Stimulated activated CD4-positive, alpha-beta T cell treated with anti-CD3 and anti-CD28 coated beads, Interleukin-4, amount 100 ng/mL, for 4 hours (primary cell): ENCODE measurements around the gene TBC1D17.

Experiments
- DNase-seq, 2 experiments: peaks; one replicate each; pipeline ENCODE4 v3.0.0-alpha.2; 2020

The TBC1D17 gene

DNA sequence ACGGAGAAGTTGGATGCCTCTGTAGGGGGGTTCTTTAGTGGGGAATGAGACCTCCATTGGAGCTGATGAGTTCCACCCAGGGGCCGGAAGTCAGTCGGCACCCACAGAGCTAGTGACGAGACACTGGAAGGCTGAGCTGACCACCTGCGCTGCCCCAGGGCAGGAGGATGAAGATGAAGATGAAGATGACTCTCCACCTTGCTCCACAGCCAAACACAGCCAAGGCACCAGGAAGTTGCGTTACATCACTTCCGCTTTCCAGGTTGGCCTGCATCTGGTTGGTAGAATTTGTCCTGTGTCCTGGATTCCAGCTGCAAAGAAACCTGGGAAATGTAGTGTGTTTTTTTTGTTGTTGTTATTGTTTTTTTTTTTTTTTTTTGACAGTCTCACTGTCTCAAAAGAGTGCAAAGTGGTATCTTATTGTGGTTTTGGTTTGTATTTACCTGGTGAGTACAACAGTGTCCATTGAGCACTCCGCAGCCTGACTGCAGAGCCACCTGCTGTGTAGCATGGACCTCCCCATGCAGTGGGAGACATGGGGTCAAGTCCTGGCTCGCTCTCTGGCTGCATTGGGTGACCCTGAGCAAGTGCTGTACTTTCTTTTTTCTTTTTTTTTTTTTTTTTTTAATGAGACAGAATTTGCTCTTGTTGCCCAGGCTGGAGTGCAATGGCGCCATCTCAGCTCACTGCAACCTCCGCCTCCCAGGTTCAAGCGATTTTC lies 1.9 kb downstream of the TBC1D17 start:
- DNase-seq, result no peak

DNA sequence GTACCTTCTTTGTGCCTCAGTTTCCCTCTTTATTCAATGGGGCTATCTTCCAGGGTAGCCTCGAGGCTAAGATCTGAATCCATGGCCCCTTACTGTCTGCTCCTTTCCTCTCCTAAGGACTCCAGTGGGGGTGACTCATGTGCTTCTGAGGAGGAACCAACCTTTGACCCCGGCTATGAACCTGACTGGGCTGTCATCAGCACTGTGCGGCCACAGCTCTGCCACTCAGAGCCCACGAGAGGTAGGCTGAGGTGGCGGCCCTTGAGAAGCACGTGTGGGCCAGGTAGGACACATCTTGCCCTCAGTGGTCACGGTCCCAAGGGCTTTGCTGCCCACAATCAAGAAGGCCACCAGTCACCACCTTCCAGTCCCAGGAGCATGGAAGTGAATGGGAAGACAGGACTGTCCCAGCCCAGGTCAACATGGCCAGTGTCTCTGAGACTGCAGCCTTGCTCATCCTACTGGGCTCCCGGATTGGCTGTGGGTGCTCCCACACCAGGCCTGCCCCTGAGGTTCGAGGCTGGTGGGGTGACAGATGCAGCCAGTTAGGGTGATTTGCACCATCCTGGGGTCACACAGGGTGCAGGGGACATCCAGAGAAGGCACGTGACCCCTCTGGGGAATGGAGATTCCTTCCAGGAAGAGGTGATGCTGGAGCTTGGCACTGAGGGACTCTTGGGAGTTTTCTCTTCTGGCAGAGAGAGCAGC lies 2.8 kb downstream of the TBC1D17 start:
- no peak for DNase-seq

DNA sequence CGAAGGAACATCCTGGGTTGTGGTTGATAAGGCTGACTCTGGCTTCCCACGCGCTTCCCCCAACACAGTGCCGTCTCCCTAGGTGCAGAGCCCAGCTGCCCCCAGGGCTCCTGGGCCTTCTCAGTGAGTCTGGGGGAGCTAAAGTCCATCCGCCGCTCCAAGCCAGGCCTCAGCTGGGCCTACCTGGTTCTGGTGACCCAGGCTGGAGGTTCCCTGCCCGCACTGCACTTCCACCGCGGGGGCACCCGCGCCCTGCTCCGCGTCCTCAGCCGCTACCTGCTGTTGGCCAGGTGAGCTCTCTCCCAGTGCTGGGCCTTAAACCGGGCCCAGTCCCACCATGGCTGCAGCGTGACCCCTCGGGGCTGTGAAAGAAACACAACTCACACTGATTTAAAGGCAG lies 3.7 kb downstream of the TBC1D17 start:
- DNase-seq, result no peak

DNA sequence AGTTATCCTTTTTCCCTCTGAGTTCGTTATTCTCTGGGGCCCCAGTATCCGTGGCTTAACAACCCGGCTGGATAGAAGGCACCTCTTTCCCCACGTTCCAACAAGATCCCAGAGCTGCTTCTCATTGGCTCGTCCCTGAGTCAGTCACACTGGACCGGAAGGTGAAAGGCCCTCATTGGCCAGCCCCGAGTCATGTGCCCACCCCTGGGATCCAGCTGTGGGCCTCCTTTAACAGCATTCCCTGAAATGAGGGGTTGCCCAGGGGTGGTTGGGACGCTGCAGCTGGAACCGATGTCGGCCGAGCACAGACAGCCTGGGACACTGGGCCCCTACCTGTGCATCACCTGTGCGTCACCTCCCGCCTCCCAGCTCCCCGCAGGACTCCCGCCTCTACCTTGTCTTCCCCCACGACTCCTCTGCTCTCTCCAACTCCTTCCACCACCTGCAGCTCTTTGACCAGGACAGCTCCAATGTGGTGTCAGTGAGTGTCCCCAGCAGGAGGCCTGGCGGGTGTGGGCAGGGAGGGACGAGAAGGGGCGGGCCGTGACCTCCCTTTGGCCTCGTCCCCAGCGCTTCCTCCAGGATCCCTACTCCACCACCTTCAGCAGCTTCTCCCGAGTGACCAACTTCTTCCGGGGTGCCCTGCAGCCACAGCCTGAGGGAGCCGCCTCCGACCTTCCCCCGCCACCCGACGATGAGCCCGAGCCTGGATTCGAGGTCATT lies 4.3 kb downstream of the TBC1D17 start:
- DNase-seq, result no peak

DNA sequence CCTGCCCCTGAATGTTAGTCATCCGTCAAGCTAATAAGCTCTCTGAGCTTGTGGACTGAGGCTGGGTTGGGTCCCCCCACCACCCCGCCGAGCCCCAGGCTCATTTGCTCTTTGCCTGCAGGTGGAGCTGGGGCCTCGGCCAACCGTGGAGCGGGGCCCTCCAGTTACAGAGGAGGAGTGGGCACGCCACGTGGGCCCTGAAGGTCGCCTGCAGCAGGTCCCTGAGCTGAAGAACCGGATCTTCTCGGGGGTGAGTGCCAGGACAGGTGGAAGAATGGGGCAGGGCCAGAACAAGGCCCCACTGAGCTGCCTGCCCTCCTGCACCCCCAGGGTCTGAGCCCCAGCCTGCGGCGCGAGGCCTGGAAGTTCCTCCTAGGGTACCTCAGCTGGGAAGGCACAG lies 5.1 kb downstream of the TBC1D17 start:
- no peak for DNase-seq

DNA sequence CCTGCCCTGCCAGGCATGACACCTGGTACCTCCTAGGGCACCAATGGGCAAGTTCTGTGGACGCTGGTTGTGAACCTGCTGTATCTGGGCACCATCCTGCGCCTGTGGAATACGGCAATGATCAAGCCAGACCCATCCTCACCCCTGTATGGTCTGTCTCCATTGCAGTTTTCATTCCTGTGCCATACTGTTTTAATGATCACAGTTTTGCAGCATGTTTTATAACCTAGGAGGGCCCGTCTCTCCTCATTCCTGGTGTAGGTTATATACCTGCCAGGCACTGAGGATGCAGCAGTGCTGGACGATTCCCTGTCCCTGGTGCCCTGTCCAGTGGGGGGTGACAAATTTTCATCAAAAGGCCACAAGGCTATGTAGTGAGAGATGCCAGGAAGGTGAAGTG lies 5.6 kb downstream of the TBC1D17 start:
- DNase-seq, result no peak

DNA sequence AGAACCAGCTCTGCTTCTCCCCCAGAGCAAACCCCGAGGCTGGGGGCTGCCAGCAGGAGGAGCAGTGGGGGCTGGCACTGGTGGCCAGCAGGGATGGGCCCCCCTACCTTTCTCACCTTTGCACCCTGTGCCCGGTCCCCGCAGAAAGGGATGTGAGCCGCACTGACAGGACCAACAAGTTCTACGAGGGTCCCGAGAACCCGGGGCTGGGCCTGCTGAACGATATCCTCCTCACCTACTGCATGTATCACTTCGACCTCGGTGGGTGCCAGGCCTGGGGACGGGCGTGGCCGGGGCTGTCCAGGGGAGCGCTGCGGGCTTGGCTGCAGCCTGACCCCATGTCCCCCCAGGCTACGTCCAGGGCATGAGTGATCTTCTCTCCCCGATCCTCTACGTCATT lies 6.6 kb downstream of the TBC1D17 start:
- DNase-seq, result no peak

DNA sequence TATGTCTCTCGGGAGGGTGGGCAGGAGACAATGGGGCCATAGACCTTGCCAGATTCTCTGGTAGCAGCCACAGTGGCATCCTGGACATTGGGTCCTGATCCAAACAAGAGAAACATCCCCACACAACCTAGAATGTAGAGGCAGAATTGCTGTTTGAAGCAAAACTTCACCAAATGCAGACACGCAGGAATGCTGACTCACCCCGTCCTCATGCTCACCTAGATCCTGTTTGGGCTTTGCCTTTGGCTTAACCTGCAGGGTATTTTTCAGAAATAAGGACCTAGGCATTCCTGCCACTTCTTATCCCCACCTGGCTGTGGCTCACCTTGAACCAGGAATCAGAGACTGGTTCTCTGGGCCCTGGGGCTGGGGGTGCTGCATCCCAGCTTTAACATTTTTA lies 7.3 kb downstream of the TBC1D17 start:
- no peak for DNase-seq

DNA sequence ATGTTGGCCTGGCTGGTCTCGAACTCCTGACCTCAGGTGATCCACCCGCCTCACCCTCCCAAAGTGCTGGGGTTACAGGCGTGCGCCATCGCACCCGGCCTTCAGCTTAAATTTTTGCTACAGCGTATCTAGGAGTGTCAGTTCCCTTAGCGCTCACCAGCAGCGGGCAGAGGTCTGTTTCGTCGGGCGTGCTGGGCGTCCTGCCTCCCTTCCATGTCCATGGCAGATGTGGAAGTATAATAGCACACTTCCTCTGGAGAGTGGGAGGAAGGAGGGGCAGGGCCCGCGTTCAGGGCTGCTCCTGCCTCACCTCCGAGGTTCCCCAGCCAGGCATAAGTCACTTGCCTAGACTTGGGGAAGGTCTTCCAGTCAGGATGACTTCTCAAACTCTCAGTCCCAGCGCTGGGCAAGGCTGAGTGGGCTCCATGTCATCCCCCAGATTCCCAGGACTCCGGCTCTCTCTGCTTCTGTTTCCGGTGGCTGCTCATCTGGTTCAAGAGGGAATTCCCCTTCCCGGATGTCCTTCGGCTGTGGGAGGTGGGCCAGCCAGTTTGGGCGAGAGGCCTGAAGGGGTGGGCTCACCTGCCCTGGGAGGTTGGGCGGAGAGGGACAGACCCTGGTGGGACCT lies 9.6 kb downstream of the TBC1D17 start:
- DNase-seq, result no peak

DNA sequence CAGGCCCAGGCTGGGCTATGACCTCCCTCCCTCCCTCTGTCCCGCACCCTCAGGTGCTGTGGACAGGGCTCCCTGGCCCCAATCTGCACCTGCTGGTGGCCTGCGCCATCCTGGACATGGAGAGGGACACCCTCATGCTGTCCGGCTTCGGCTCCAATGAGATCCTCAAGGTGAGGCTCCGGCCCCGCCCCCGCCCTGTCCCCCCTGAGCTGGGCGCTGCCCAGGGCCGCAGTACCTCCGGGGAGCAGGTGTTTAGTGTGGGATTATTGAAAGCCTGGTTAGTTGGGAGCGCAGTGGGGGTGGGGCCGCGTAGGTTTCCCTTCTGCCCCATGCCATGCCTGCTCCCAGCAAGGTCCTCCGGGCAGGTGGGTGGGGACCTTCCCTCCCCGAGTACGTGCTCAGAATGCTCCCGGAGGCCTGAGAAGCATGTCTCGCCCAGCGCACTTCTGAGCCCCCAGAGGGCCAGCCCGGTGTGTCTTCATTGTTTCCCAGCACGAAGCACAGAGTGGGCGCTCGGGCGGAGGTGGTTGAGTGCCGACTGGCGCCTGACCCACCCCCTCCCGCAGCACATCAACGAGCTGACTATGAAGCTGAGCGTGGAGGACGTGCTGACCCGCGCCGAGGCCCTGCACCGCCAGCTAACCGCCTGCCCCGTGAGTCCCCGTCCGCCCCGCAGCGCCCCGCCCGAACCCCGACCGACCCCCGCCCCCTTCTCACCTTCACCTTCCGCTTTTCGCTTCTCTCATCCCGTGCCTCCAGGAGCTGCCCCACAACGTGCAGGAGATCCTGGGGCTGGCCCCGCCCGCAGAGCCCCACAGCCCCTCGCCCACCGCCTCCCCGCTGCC lies 10.4 kb downstream of the TBC1D17 start:
- DNase-seq, result no peak

DNA sequence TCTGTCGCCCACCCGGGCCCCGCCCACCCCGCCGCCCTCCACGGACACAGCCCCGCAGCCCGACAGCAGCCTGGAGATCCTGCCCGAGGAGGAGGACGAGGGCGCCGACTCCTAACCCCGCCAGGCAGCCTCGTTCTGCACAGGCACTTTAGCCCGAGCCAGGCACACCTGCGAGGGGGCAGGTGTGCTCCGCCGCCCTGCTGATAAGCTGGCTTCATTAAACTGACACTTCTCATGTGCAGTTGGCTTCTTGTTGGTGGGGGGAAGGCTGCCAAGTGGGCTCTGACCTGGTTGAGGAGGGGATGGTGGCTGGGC lies 11.0 kb downstream of the TBC1D17 start:
- DNase-seq, result no peak

DNA sequence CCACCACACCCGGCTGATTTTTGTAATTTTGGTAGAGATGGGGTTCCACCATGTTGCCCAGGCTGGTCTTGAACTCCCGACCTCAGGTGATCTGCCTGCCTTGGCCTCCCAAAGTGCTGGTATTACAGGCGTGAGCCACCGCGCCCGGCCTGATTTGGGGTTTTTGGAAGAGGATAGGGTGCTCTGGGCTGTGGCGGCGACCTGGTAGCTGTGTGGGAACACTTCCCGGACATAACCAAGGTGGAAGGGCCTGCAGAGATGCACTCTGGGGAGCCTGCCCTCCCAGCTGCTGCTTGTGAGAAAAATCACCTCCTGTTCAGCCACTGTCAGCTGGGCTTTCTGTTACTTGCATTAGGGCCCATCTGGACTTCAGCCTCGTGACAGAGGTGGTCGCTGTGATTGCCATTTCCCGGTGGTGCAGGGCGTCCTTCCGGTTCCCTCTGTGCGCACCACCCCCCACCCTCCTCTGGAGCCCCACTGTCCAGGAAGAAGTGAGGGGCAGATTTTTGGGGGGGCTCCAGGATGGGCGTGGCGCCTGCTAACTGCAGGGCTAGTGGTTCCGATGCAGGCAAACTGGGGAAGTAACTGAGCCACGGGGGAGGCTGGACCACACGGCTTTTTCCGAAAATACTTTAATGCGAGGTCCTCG lies 11.7 kb downstream of the TBC1D17 start:
- DNase-seq, result no peak

DNA sequence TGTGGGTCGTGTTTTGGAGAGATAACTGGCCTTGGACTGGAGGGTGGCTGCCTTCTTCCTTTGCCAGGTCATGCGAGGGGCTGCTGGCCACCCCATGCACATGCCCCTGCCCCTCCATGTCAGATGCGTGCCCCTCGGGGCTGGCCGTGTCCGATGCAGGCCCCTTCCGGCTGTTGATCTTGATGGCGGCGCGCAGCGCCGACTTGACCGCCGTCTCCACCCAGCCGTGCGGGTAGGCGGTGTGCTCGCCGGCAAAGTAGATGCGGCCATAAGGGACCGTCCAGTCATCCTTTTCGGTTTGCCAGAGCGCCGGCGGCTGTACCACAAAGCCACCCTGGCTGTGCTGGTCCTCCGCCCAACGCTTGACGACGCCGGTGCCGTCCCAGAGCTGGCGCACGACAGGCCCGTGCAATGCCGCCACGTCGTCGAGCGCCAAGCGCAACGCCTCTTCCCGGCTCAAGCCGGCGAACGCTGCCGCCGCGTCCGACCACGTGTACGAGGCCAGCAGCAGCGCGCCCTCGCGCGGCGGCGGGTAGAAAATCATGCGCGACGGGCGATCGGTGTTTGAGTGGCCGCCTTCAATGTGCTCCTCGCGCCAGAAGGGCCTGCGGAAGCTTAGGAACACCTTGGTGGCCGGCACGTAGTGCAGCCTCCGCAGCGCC lies 12.3 kb downstream of the TBC1D17 start:
- DNase-seq, result peak; percentile 71 to 72

DNA sequence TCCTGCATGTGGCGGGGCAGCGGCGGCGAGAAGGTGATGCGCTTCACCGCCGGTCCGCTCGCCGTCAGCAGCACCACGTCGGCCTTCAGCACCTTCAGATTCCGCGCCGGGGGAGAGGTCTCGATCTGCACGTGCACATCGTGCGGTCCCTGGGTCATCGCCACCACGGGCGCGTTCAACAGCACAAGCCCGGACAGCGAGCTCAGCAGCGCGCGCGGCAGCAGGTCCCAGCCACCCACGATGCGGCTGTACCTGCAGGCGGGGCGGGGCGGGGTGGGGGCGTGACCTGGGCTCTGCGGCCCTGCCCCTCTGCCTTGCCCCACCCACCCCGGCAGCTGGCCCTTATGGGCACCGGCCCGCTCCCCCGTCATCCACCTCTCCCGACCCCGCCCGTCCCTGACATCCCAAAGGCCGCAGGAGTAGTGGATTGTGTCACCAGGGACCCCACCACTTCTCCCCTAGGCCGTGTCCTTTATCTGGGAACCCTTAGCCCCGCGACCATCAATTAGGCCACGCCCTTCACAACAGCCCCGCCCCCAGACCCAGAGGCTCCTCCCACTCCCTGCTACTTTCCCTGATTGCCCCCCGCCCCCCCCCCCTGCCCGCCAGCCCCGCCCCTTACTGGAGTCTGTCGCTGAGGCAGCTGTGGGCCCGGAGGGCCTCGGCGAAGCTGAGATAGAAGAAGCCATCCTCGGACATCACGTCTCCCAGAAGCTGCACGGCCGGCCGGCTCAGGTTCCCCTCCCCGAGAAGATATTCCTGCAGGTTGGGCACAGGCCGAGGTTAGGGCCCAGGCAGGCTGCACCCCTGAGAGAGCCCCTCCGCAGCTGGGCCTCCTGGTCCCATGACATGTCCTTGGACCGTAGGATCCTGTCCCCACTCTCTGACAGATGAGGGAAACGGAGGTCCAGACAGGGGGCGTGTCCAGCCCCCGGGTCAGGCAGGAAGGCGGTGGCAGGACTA lies 13.1 kb downstream of the TBC1D17 start:
- peak; percentile 68 to 76 for DNase-seq

DNA sequence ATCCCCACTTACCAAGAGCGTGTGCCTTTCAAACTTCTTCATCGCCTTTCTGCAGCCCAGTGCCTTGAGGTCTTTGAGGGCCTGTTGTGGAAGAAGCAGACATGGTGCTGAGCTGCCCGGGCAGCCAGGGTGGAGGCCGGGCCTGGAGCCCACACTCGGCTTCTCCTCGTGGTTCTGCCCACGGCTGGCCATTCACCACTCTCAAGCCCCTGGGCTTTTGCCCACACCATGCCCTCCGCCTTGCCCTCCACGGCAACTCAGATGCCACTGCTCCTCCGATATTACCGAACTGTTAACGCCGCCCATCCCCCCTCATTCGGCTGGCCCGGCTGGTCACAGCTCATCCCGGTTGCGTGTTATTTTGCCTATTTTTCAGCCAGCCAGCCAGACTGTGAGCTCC lies 13.9 kb downstream of the TBC1D17 start:
- DNase-seq, result no peak

DNA sequence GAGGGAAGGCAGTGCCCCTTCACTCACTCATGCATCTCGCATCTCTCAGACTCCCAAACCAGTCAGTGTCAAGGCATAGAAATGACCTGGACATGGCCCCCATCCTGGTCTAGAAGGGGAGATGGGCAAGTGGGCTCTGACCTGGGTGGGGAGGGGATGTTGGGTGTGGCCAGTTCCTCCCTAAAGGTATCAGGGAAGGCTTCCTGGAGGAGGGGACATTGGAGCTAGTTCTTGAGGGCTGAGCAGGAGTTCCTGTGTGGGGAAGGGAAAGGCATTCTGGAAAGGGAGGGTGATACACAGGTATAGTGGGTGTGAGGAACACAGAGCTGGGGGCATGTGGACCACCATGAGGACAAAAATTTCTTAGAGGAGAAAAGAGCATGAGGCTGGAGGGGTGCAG lies 15.2 kb downstream of the TBC1D17 start:
- DNase-seq, result no peak

DNA sequence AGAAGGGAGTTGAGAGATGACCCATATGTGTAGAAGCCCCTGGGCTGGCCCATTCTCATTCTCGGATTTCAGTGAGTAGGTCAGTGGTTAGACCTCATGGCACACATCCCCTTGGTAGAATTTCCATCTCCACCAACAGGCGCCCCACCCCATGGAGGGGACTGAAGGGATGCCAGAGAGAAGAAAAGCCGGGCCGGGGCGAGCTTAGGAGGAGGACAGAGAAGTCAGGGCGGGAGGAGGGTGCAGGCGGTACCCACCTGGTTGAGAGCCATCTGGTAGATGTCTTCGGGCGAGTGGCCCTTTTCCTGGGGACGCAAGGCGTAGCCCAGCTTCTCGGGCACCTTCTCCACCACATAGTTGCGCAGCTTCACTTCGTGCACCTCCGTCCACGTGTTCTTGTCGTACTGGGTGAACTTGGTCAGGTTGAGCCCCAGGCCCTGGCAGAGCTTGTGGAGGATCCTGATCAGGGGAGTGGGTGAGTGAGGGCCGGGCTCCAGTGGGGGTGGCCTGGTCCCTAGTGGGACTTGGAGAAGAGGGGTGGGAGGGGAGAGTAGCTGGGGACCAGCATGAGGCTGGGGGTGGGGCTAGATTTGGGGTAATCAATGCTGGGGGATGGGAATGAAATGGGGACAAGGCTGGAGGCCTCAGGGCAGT lies 16.6 kb downstream of the TBC1D17 start:
- no peak for DNase-seq

DNA sequence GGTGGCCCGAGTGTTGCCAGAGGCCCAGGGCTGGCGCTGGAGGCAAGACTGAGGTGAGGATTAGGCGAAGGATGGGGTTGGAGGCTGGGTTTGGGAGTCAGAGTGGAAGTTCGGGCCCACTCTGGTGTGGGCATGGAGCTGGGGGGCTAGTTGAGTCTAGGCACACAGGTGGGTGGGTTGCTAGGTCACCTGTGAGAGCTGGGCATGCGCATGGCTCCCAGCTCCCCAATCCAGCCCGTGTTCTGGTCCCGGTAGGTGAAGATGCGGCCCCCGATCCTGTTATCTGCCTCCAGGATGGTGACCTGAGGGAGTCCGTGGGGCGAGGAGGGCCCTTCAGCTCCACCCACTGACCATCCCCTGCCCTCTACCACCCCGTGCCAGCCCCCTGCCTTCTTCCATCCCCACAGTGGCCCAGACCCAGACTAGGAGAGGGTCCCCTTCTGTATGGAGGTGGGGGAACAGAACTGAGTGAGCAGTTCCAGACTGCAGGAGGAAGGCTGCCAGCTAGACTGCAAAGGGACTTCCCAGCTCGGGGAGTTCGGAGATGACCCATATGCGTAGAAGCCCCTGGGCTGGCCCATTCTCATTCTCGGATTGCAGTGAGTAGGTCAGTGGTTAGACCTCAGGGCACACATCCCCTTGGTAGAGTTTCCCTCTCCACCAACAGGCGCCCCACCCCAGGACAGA lies 17.5 kb downstream of the TBC1D17 start:
- no peak for DNase-seq

DNA sequence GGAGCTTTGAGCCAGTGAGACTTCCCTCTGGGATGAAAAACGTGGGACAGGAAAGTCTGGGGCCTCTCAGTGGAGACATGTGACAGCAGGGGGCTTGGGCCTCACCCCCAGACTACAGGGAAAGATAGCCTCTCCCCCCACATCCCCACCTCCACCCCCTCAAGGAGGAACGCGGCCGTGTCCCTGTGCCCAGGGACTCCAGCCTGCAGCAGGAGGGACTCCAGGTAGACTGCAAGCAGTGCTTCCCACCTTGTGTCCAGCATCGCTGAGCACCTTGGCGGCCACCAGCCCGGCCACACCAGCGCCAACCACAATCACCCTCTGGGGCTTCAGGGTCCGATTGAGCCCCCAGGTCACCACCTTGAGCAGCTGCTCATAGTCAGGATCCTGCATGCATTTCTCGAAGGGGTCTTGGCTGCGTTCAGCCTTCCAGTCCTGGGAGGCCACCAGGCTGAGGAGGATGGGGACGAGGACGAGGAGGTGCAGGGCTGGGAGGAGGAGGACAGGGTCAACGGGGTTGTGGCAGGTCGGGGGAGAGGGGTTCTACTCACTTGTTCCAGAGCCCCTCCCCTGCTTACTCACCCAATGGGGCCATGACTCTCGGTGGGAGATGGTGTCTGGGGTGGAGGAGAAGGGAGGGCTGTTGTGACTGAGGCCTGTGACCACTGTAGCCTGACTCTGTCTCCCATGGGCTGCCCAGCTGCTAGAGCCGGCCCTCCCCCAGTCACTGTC lies 18.2 kb downstream of the TBC1D17 start:
- peak; percentile 13 to 30 for DNase-seq
